ENCODE data around the gene ULK1.

Gene ULK1

DNA sequence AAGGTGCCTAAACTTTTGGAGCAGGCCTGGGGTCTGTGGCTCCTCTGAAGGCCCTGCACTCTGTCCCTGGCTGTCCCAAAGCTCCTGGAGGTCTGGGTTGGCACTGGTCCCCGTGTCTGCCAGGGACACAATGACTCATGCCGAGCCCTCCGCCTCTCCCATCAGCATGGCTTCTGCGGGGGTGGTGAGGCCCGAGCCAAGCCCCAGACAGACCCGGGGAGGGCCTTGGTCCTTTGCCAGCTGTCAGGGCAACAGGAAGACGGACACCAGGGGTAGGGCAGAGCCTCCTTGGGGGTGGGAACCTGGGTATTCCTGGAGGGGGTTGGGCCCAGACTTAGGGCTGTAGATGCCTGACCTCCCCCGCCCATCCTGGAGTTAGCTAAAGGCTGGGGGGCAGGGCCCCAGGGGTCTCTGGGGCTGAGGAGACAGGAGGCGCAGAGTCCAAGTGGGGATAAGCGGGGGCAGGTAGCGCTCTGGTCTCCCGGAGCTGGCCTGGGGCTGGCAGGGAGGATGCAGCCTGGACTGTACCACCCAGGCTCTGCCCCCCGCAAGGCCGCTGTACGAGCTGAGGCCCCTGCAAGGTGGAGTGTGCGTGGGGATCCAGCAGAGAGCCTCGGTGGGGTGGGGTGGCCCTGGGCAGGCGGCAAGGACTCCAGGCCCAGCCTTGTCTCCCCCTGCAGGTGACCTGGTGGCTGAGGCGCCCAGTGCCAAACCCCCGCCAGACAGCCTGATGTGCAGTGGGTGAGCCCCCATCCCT is 18.3 kb downstream of the ULK1 start:
- peak; percentile 46 to 65 for DNase-seq
- TF ChIP-seq GATA1 (IDR thresholded peaks at IDR 0.05; ENCODE audit: low read depth, low read length) (no peak), POLR2A (IDR thresholded peaks at IDR 0.05; ENCODE audit: low read length) (no peak)

DNA sequence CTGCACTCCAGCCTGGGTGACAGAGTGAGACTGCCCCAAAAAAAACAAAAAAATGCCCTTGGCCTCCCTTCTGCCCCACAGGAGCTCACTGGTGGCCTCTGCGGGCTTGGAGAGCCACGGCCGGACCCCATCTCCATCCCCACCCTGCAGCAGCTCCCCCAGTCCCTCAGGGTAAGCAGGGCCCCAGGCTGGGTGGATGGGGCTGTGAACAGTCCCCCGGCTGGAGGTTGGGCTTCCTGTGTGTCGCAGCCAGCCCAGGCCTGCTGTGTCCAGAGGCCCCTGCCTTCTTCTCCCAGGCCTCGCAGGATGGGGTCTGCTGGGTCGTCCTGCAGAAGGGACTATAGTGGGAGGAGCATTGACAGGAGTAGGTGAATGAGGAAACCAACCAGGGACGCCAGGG is 19.2 kb downstream of the ULK1 start:
- TF ChIP-seq POLR2A (IDR thresholded peaks at IDR 0.05; ENCODE audit: low read length), result no peak
- TF ChIP-seq GATA1 (IDR thresholded peaks at IDR 0.05; ENCODE audit: low read depth, low read length), result no peak
- DNase-seq, result no peak

DNA sequence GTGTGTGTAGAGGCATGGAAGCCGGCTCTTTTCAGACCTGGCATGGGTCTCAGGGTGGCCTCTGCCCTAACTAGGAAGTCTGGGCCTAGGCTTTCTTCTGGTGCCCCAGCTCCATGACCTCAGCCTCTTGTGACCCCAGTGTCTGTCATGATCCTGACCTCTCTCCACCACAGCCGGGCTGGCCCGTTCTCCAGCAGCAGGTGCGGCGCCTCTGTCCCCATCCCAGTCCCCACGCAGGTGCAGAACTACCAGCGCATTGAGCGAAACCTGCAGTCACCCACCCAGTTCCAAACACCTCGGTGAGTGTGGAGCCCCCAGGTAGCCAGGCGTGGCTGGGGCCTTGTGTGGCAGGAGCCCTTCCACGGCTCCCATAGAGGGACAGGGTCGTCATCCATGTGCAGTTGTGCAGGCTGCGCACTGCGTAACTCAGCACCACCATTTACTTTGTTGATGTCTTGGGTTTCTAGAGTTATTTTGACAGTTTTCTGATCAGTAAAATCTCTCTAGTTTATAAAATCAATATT is 19.8 kb downstream of the ULK1 start:
- DNase-seq, result no peak
- TF ChIP-seq GATA1 (IDR thresholded peaks at IDR 0.05; ENCODE audit: low read depth, low read length) (no peak), POLR2A (IDR thresholded peaks at IDR 0.05; ENCODE audit: low read length) (no peak)

DNA sequence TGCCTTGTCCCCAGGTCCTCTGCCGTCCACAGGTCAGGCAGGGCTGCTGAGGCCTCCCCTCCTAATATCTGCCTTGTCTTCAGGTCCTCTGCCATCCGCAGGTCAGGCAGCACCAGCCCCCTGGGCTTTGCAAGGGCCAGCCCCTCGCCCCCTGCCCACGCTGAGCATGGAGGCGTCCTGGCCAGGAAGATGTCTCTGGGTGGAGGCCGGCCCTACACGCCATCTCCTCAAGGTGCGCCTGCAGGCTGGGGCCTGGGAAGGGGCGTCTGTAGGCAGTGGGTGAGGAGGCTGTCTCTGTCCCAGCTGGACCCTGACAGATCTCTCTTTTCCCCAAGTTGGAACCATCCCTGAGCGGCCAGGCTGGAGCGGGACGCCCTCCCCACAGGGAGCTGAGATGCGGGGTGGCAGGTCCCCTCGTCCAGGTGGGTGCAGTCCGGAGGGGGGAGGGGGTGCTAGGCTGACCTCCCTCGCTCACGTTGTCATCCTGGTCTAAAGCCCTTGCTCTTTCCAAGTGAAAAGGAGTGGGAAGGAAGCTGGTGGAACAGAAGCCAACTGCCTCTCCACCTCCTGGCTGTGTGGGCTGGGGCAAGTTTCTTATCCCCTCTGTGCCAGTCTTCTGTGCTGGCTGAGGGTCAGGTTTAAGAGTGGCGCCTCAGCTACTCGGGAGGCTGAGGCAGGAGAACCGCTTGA is 20.7 kb downstream of the ULK1 start:
- TF ChIP-seq POLR2A (IDR thresholded peaks at IDR 0.05; ENCODE audit: low read length) (no peak), GATA1 (IDR thresholded peaks at IDR 0.05; ENCODE audit: low read depth, low read length) (no peak)
- DNase-seq, result no peak

DNA sequence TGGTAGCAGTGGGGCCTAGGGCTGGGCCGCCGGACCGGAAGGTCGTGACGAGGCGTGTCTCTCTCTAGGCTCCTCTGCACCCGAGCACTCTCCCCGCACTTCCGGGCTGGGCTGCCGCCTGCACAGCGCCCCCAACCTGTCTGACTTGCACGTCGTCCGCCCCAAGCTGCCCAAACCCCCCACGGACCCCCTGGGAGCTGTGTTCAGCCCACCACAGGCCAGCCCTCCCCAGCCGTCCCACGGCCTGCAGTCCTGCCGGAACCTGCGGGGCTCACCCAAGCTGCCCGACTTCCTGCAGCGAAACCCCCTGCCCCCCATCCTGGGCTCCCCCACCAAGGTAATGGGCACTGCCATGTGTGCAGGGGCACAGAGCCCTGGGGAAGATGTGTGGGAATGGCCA is 21.4 kb downstream of the ULK1 start:
- TF ChIP-seq POLR2A (IDR thresholded peaks at IDR 0.05; ENCODE audit: low read length) (no peak), GATA1 (IDR thresholded peaks at IDR 0.05; ENCODE audit: low read depth, low read length) (no peak)
- DNase-seq, result no peak

DNA sequence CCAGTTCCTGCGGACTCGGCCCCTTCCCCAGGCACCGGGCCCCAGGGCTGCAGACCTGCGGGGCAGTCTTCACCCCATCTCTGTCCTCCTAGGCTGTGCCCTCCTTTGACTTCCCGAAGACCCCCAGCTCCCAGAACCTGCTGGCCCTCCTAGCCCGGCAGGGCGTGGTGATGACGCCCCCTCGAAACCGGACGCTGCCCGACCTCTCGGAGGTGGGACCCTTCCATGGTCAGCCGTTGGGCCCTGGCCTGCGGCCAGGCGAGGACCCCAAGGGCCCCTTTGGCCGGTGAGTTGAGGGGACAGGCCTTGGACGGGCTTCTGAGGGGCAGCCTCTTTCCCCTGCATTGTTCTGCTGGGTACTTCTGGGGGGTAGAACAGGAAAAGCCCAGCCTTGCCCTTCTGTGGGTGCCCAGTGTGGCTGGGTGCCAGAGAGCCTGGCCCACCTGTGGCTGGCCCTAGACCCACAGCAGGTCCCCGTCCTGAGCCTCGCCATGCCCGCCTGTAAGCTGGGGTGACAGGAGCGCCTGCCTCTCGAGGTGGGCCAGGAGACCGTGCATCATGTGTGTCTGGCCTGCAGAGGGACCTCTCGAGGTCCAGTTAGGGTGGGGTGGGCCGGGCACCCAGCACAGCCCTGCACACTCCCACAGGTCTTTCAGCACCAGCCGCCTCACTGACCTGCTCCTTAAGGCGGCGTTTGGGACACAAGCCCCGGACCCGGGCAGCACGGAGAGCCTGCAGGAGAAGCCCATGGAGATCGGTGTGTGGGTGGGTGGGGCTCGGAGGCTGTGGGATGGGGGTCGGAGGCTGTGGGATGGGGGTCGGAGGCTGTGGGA is 22.1 kb downstream of the ULK1 start:
- TF ChIP-seq GATA1 (IDR thresholded peaks at IDR 0.05; ENCODE audit: low read depth, low read length), result no peak
- no peak for TF ChIP-seq POLR2A (IDR thresholded peaks at IDR 0.05; ENCODE audit: low read length)
- DNase-seq, result peak in 1 of 2 experiments; percentile 21

DNA sequence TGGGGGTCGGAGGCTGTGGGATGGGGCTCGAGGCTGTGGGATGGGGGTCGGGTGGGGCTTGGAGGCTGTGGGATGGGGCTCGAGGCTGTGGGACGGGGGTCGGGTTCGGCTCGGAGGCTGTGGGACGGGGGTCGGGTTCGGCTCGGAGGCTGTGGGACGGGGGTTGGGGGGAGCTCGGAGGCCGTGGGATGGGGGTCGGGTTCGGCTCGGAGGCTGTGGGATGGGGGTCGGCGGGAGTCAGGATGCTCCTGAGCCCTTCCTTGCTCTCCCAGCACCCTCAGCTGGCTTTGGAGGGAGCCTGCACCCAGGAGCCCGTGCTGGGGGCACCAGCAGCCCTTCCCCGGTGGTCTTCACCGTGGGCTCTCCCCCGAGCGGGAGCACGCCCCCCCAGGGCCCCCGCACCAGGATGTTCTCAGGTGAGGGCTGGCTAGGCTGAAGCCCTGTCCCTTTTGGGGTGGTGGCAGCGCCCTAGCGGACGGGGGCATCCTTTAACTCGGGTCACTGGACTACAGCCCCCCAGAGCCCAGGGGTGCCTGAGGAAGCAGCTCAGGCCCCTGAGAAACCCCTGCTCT is 22.8 kb downstream of the ULK1 start:
- peak; percentile 21 to 22 for DNase-seq

DNA sequence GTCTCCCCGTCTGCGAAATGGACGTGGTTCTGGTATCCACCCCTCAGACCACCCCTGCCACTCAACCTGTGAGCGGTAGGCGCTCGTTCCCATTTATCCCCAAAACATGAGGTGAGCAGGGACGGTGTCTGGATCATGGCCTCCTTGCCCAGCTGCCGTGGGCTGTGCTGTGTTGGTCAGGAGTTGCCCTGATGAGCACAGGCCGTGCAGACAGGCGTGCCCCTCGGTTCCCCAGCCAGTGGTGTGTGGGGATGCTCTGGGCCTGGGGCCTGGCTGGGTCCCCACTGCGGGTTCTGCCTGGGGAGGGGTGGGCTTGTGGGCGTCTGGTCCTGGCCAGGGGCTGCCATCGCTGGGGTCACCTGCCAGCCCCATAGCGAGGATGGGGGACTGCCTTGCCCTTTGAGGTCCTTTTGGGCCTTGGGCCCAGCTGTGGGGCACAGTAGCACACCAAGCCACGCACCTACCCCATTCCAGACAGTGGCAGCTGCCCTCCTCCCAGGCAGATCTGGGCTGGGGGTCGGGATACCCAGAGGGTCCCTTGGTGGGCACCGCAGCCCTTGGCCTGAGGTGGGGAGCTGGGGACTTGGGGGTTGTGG is 23.4 kb downstream of the ULK1 start:
- DNase-seq, result no peak
- TF ChIP-seq POLR2A (IDR thresholded peaks at IDR 0.05; ENCODE audit: low read length) (no peak), GATA1 (IDR thresholded peaks at IDR 0.05; ENCODE audit: low read depth, low read length) (no peak)

More for the DNA sequence above, 22.8 kb downstream of the ULK1 start:
- TF ChIP-seq GATA1 (IDR thresholded peaks at IDR 0.05; ENCODE audit: low read depth, low read length), result no peak

DNA sequence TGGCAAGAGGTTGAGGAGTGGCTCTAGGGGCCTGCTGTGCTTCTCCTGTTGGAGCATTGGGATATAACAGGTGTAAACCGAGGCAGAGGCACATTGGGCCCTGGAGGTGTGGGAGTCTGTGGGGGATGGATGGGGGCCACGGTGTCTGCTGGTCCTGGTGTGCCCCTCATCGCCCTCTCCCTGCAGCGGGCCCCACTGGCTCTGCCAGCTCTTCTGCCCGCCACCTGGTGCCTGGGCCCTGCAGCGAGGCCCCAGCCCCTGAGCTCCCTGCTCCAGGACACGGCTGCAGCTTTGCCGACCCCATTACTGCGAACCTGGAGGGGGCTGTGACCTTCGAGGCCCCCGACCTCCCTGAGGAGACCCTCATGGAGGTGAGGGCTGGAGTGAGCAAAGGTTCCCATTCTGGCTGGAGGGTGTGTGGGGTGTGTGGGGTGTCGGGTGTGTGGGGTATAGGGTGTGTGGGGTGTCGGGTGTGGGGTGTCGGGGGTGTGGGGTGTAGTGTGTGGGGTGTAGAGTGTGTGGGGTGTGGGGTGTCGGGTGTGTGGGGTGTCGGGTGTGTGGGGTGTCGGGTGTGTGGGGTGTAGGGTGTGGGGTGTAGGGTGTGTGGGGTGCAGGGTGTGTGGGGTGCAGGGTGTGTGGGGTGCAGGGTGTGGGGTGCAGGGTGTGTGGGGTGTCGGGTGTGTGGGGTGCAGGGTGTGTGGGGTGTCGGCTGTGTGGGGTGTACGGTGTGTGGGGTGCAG is 24.1 kb downstream of the ULK1 start:
- no peak for TF ChIP-seq POLR2A (IDR thresholded peaks at IDR 0.05; ENCODE audit: low read length)
- no peak for TF ChIP-seq GATA1 (IDR thresholded peaks at IDR 0.05; ENCODE audit: low read depth, low read length)
- DNase-seq, result no peak

DNA sequence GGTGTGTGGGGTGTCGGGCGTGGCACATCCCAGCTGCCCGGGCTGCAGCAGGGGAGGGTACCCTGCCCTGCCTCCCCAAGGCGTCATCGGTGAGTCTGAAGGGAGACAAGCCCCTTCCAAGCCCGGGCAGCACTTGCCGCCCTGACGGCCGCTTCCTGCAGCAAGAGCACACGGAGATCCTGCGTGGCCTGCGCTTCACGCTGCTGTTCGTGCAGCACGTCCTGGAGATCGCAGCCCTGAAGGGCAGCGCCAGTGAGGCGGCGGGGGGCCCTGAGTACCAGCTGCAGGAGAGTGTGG is 24.6 kb downstream of the ULK1 start:
- TF ChIP-seq GATA1 (IDR thresholded peaks at IDR 0.05; ENCODE audit: low read depth, low read length) (no peak), POLR2A (IDR thresholded peaks at IDR 0.05; ENCODE audit: low read length) (no peak)
- no peak for DNase-seq

DNA sequence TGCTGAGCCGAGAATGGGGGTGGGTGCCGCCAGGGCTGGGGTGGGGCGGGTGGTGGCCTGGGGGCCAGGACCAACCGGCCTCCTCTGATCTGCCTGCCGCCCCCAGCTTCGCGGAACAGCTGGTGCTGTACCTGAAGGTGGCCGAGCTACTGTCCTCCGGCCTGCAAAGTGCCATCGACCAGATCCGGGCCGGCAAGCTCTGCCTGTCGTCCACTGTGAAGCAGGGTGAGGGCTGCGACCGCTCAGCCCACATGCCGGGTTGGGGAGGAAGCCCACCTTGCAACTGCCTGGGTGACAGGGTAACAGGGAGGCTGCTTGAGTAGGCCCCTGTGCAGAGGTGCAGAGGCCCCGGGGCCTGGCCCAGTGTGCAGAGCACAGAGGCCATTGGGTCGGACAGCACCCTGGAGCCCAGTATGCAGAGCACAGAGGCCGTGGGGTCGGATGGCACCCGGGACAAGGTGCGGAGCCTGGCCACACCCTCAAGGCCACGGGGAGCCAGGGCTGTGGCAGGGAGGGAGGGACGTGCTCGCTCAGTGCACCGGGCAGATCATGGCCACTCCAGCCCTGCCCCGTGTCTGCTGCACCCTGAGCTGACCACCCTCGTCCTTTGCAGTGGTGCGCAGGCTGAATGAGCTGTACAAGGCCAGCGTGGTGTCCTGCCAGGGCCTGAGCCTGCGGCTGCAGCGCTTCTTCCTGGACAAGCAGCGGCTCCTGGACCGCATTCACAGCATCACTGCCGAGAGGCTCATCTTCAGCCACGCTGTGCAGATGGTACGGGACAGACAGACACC is 25.1 kb downstream of the ULK1 start:
- DNase-seq, result no peak
- TF ChIP-seq POLR2A (IDR thresholded peaks at IDR 0.05; ENCODE audit: low read length) (no peak), GATA1 (IDR thresholded peaks at IDR 0.05; ENCODE audit: low read depth, low read length) (no peak)

DNA sequence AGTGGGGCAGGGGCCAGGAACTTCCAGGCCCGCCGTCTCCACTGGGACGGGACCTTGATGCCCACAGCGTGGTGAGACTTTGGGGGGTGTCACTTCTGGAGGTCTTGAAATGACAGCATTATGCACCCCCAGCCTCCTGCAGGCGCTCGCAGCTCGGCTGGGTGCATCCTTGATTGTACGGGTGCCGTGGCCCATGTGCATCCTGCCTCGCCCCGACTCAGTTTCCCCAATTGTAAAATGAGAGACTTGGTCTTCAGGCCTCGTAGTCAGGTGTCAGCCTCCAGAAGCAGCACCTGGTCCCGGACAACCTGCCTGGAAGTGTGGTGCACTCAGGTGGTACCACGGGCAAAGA is 25.7 kb downstream of the ULK1 start:
- TF ChIP-seq GATA1 (IDR thresholded peaks at IDR 0.05; ENCODE audit: low read depth, low read length), result no peak
- no peak for TF ChIP-seq POLR2A (IDR thresholded peaks at IDR 0.05; ENCODE audit: low read length)
- no peak for DNase-seq
